Breast epithelium (tissue), 4 donors: ENCODE results near the gene KANK2. TPM values are rescaled to one million over a fixed set of nuclear protein-coding genes. Genes with fewer than 3 reads are reported as not detected.

Experiments
- DNase-seq, 2 donors: peaks; one replicate each; pipeline ENCODE4 v3.0.0-alpha.2; 2019; ENCODE audit warnings: low spot score in 2 of 2
- H3K27ac ChIP-seq, 2 donors: fragments of 200-600 bp; sonication (generic) in 1 of 2; one replicate each; pipeline ENCODE4 v1.5.1; 2016 to 2019; ENCODE audit warnings: mild to moderate bottlenecking in 1 of 2
- H3K27me3 ChIP-seq, 2 donors: fragments of 200-600 bp; sonication (generic) in 1 of 2; one replicate each; pipeline versions ENCODE4 v1.5.1 to v1.6.0; 2017 to 2019; ENCODE audit warnings: control low read depth in 1 of 2, mild to moderate bottlenecking in 1 of 2
- H3K36me3 ChIP-seq: fragments of 200-600 bp; one replicate; pipeline ENCODE4 v1.5.1; 2019
- H3K4me1 ChIP-seq, 2 donors: fragments of 200-600 bp; sonication (generic); one replicate each; pipeline ENCODE4 v1.5.1; 2016 to 2019; ENCODE audit warnings: control low read depth in 1 of 2
- H3K4me3 ChIP-seq, 3 donors: fragments of 200-600 bp; sonication (generic); 1 replicate in 2 of 3; 2 replicates in 1 of 3; pipeline ENCODE4 v1.5.1; 2016 to 2019; ENCODE audit warnings: mild to moderate bottlenecking in 3 of 3, moderate library complexity in 2 of 3
- H3K9me3 ChIP-seq, 2 donors: fragments of 200-600 bp; sonication (generic) in 1 of 2; one replicate each; pipeline ENCODE4 v1.5.1; 2016 to 2019; ENCODE audit warnings: control low read depth in 1 of 2
- CTCF ChIP-seq, 3 donors: fragments of 450-650 bp; IDR thresholded peaks; one replicate each; pipeline ENCODE4 v1.5.1; 2016 to 2017; ENCODE audit warnings: antibody characterized with exemption in 3 of 3, mild to moderate bottlenecking in 3 of 3, moderate library complexity in 3 of 3
- POLR2A ChIP-seq: fragments of 450-650 bp; IDR thresholded peaks from one replicate; pipeline ENCODE4 v1.6.1; 2016; ENCODE audit warnings: antibody characterized with exemption, mild to moderate bottlenecking, moderate library complexity
- POLR2AphosphoS5 ChIP-seq, 3 donors: sonication (generic); formaldehyde crosslinking; IDR thresholded peaks; one replicate each; pipeline ENCODE4 v1.6.1; 2017; ENCODE audit warnings: antibody characterized with exemption in 3 of 3
- intact Hi-C: fragments of 100-400 bp; cut with DNase I; formaldehyde crosslinking; loops from one replicate; pipeline ENCODE4 v1.15.1; 2023; ENCODE audit warnings: low total_unique reads
- total RNA-seq, 3 donors: library from RNA; depleted of rRNA; stranded (reverse); fragments of >200 nt; gene quantifications; one replicate each; pipeline ENCODE4 v1.1.0, GENCODE V29; 2016

The KANK2 gene
- total RNA-seq, 3 donors from 2014 or later: 142 to 477 (median 197) TPM

GRCh38 chr19:11237321-11237720 lies 40.0 kb upstream of the KANK2 start:
- peaks cover 0 to 5% of the 10 kb centered on the region in 2 donors for H3K9me3 ChIP-seq
- intact Hi-C loops: no loop called here
- H3K27me3 ChIP-seq: no peaks in the 10 kb centered on the region
- H3K4me3 ChIP-seq: no peak overlapping the region
- TF ChIP-seq CTCF (IDR thresholded peaks at IDR 0.05) (no peak), POLR2AphosphoS5 (IDR thresholded peaks at IDR 0.05) (no peak), POLR2A (no peak)
- H3K27ac ChIP-seq: no peak overlapping the region
- no peak for DNase-seq
- H3K36me3 ChIP-seq: peaks cover 3% of the 10 kb centered on the region
- H3K4me1 ChIP-seq: no peaks in the 10 kb centered on the region

DNA sequence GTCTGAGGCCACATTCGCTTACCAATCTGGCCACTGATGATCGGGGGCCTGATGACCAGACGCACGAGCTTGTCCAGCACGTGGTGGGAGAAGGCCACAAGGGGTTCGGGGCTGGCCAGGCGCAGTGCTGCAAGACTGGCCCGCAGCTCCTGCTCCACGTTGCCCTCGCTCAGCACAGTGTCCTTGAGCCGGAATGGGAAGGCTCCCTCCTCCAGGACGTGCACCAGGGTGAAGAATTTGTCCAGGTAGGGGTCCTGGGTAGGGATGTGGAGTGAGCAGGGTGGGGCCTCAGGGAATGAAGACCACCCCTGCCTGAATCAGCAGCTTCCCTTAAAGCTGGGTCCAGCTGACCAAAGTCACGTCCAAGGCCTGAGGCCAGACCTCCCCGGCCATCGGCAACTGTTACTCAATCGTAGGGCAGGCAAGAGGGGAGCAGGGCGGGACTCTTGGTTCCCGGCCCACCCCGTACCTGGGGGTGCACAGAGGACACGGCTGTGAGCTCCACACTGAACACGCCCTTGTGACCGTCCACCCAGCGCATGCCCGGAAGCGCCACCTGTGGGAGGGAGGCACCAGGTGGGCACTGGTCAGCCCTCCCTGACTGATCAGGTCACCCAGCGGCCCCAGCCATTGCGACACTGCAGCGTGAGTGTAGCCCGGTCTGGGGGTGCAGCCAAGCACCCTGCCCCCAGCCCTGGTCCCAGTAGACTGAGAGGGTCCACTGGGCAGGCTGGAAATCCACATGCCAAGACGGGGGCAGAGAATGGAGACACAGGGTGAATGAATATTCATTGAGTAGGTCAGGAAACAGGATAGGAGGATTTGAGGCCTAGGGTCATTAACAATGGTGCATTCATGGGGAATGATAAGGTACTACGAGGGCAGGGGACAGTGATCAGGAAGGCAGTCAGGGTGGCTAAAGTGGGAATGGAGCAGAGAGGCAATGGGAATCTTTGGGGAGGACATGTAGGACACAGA lies 39.3 kb upstream of the KANK2 start:
- no peak overlapping the region for H3K27ac ChIP-seq
- TF ChIP-seq POLR2AphosphoS5 (IDR thresholded peaks at IDR 0.05): no peak
- TF ChIP-seq CTCF (IDR thresholded peaks at IDR 0.05): no peak
- TF ChIP-seq POLR2A: no peak
- no peaks in the 10 kb centered on the region for H3K4me1 ChIP-seq
- no peak overlapping the region for H3K4me3 ChIP-seq
- no peaks in the 10 kb centered on the region for H3K27me3 ChIP-seq
- intact Hi-C loops: no loop called here
- peaks cover 0 to 5% of the 10 kb centered on the region in 2 donors for H3K9me3 ChIP-seq
- DNase-seq: no peak
- peaks cover 3% of the 10 kb centered on the region for H3K36me3 ChIP-seq

DNA sequence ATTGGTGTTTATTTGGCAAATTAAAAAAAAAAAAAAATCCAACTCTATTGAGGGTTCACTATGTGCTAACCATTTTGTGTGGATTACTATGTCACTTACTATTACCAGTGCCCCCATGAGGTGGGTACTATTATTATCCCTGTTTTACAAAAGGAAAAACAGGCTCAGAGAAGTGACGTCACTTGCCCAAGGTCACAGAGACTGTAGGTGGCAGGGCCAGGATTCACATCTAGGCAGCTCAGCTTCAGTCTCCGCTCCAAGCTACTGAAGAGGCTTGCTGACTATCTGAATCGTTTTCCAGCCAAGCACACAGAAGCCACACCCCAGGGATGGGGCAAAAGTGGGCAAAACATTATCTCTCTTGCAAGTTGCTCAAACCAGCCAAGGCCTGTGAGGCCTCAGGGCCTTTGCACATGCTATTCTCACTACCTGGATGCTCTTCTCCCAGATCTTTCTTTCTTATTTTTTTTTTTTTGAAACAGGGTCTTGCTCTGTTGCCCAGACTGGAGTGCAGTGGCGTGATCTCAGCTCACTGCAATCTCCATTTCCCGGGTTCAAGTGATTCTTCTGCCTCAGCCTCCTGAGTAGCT lies 37.2 kb upstream of the KANK2 start:
- H3K27ac ChIP-seq: no peak overlapping the region
- no peaks in the 10 kb centered on the region for H3K4me1 ChIP-seq
- intact Hi-C loops: no loop called here
- H3K36me3 ChIP-seq: peaks cover 2% of the 10 kb centered on the region
- H3K9me3 ChIP-seq: peaks cover 0 to 5% of the 10 kb centered on the region in 2 donors
- TF ChIP-seq POLR2AphosphoS5 (IDR thresholded peaks at IDR 0.05): no peak
- H3K27me3 ChIP-seq: no peaks in the 10 kb centered on the region
- DNase-seq: no peak
- no peak overlapping the region for H3K4me3 ChIP-seq

DNA sequence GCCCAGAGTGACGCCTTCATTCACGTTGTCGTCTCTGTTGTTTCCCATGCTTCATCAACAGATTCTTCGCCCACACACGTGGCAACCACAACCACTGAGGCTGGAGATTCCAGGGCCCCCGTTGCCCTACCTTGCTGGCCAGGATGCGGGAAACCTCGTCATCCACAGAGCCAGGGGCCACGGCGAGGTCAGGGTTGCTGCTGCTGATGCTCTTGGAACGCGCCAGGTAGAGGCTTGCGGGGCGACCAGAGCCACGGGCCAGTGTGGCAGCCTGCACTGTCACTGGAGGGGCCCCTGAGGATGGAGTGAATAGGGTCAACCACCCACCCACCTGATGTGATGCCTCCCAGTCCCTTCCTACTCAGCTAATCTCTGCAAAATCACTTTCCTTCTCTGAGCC lies 35.7 kb upstream of the KANK2 start:
- H3K36me3 ChIP-seq: no peaks in the 10 kb centered on the region

GRCh38 chr19:11232555-11232954 lies 35.2 kb upstream of the KANK2 start:
- intact Hi-C loops: no loop called here
- Histone ChIP-seq H3K36me3 (no peaks in the 10 kb centered on the region), H3K9me3 (no peaks in the 10 kb centered on the region), H3K4me3 (no peak overlapping the region), H3K4me1 (no peaks in the 10 kb centered on the region), H3K27me3 (no peaks in the 10 kb centered on the region), H3K27ac (no peak overlapping the region)
- DNase-seq: no peak
- TF ChIP-seq POLR2A: no peak
- no peak for TF ChIP-seq POLR2AphosphoS5 (IDR thresholded peaks at IDR 0.05)
- no peak for TF ChIP-seq CTCF (IDR thresholded peaks at IDR 0.05)

More for the DNA sequence above, 35.7 kb upstream of the KANK2 start:
- no peaks in the 10 kb centered on the region for H3K27me3 ChIP-seq
- no peaks in the 10 kb centered on the region for H3K4me1 ChIP-seq
- H3K9me3 ChIP-seq: no peaks in the 10 kb centered on the region
- TF ChIP-seq POLR2AphosphoS5 (IDR thresholded peaks at IDR 0.05) (no peak), CTCF (IDR thresholded peaks at IDR 0.05) (no peak), POLR2A (no peak)
- no peak overlapping the region for H3K27ac ChIP-seq
- no peak for DNase-seq
- H3K4me3 ChIP-seq: no peak overlapping the region
- intact Hi-C loops: no loop called here
